IPS-18c (cell line): ENCODE measurements around the gene KRT222.
A peak's percentile ranks its signal among the peaks of the same experiment; 100 is the strongest.

Experiments used
- H3K4me3 ChIP-seq: 2 replicates; pipeline ENCODE4 v1.7.0; 2013; ENCODE audit warnings: low read depth, mild to moderate bottlenecking, low read length, moderate library complexity; ENCODE audit not compliant: insufficient read depth
- H3K9me3 ChIP-seq: one replicate; pipeline ENCODE4 v1.6.1; 2013; ENCODE audit warnings: mild to moderate bottlenecking, low read length, moderate library complexity; ENCODE audit not compliant: control insufficient read depth, insufficient read depth

KRT222 gene

DNA sequence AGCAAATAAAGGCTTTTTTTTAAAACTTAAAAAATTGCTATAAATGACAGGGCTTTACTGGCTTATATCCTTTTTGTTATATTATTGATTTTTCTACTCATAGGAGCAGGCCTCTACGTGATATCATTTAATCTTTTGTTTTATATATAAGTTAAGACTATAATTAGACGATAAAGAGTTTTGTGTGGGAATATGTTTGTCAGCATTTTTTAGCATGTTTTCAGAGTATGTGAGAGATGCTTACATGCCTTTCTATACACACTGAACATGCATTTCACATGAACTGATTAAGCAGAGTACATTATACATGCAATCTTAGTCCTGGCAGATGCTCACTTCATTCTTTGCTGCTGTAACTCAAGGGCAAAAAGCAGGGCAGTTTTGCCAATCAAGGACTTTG, 7.7 kb upstream of the KRT222 start:
- Histone ChIP-seq H3K9me3 (peaks cover 2% of the 10 kb centered on the region), H3K4me3 (no peak overlapping the region)

DNA sequence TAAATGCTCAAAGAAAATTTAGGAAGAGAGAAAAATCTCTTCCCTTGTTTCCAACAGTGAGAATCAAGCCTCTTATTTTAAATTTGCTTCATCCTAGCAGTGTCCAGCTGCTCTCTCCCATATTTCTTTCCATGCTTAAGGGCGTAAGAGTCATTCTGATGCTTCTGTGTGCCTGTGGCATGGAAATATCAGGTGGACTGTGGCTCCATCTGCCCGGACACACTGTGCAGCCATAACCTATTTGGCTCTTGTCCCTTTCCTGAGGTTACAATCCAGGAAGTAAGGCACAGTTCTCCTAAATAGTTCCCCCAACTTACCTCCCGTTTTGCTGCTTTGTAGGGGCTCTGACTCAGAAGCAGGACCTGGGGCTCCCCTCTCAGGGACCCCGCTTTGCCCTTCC, 6.3 kb upstream of the KRT222 start:
- no peak overlapping the region for H3K4me3 ChIP-seq

DNA sequence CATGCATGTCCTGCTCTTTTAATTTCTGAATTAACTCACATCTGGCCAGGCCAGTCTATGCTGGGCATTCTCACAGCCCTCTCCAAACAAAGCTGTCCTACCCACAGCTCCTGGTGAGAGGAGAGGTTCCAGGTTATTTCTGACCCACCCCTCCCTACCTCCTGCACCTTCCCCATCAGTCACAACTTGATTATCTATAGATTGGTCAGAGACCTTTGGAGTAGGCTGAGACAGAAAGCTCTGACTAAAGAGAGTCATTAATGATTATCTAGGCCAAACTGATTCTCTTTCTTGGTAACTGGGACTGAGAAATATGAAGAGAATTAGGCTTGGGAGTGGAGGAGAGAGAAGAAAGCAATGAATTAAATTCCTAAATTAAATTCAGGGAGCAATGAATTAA, 1.4 kb upstream of the KRT222 start:
- H3K4me3 ChIP-seq: no peak overlapping the region
- no peaks in the 10 kb centered on the region for H3K9me3 ChIP-seq

More for the DNA sequence above, 6.3 kb upstream of the KRT222 start:
- H3K9me3 ChIP-seq: peaks cover 2% of the 10 kb centered on the region

DNA sequence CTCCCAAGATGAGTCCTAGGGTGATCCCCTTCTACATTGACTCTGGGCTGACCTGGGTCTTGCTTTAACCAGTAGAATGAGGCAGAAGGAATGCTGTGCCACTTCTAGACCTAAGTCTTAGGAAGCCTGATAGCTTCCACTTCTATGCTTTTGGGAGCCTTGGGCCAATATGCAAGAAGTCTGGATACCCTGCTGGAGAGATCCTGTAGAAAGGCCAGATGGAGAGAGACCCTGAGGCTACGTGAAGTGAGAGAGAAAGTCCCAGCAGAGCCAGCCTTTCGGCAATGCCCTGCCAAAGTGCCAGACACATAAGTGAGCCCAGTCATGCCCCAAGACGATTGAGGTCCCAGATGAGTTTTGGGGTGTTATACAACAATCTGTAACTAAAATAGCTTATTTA, 1.7 kb downstream of the KRT222 start:
- Histone ChIP-seq H3K4me3 (no peak overlapping the region), H3K9me3 (no peaks in the 10 kb centered on the region)

DNA sequence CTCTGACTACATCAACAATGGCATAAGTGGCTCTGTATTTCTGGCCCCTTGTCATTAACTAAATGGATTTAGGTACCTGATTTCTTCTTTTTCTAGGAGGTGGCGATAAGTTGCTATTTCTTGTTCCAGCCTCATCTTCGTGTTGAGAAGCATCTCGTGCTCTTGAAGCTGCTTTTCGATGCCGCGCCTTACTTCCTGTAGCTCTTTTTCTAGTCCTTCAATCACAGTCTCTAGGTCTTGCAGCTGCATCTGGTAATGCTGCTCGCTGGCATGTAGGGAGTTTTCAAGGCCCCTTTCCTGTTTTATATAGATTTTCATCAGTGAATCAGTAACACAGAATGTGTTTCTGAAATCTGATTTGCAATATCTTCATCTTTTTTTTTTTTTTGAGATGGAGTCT, 5.1 kb downstream of the KRT222 start:
- H3K4me3 ChIP-seq: no peak overlapping the region
- H3K9me3 ChIP-seq: no peaks in the 10 kb centered on the region

DNA sequence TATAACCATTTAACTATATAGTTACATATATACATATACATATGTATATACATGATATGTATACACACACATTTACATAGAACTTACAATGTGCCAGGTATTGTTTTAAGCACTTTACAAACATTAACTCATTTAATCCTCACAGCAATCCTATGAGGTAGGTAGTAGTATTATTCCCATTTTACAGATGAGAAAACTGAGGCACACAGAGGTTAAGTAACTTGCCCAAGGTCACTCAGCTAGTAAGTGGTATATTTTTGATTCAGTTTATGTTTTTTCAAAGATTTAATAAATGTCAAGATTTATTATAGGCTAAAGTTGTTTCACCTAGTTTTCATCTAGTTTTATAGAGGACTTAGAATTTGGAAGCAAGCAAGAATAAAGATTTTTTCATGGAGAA, 6.6 kb downstream of the KRT222 start:
- Histone ChIP-seq H3K9me3 (no peaks in the 10 kb centered on the region), H3K4me3 (no peak overlapping the region)

DNA sequence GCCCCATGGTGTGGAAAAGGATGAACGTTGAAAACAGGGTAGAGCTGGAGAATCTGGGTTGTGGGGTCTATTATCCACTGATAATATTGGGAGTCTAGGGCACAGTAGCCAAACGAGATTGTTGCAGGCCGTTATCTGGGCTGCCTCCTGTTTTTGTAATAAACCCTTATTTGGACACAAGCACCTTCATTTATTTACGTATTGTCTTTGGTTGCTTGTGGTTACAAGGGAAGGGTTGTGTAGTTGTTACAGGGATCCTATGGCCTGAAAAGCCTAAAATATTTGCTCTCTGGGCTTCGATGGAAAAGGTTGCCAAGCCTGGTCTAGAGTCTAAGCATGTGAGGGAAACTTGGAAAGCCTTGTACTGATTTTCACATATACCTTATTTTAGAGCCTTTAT, 13.0 kb downstream of the KRT222 start:
- Histone ChIP-seq H3K4me3 (no peak overlapping the region), H3K9me3 (no peaks in the 10 kb centered on the region)

DNA sequence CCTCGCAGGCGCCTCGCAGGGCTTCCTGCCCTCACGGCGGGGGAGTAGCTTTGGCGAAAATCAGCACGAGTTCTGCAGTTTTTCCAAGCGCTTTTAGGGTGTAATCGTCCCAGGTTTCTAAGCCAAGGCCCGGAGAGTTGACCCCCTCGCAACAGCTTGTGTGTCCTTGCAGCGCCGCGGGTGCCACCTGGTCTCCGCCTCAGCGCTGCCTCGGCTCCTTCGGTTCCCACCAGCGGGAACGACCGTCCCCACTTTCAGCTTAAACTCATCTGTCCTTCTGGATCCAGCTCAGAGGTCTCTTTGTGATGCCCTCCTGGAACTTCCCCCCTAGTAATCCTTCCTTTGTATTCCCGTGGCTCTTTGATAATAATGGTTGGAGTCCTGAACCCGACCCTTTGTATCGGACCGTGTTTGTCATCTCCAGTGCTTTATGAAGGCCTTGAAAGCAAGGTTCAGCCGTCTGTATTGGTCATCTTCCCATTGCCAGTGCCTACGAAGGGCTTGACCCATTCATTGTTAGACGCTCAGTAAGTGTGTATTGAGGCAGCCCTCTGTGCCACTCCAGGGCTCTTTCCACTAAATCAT, 16.5 kb downstream of the KRT222 start:
- Histone ChIP-seq H3K4me3 (peak overlapping the region; percentile 77), H3K9me3 (no peaks in the 10 kb centered on the region)

DNA sequence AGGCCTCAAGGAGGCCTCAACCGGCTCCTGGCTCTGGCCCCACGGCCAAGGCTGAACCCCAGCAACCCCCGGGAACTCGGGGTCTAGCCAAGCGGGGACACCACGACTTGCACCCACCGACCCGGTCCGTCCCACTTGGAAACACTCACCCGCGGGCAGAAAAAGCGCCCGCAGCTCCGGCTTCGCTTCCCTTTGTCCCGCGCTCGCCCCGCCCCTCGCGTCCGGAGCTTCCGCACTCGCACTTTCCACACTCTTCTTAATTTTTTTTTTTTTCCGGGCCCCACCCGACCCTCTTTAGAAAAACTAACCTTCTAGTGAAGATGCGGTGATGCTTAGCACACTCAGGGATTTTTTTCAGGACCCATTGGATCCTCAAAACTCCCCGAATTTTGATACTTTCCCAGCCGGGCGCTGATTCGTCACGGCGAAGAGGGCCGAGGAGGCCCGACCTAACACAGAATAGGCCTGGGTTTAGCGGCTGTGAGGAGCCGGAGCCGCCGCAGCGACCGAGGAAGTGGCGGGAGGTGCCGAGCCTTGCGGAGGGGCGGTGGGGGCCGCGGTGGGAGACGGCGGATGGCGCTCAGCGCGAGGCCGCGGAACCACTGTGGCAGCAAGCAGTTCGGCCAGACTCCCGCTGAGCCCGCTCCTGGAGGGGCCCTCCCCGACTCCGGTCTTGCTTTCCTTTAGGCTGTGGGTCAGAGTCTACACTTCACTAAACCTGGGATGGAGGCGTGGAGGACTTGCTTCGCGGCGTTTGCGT, 17.2 kb downstream of the KRT222 start, which contains the start of gene SMARCE1:
SMARCE1 (minus strand) TSS at position 195 of the 760 bp plus-strand sequence. CDS start 2,016 bp downstream, outside the sequence.
- Histone ChIP-seq H3K4me3 (peak within 1 kb of the TSS; percentile 77), H3K9me3 (no peaks in the 10 kb centered on the region)

DNA sequence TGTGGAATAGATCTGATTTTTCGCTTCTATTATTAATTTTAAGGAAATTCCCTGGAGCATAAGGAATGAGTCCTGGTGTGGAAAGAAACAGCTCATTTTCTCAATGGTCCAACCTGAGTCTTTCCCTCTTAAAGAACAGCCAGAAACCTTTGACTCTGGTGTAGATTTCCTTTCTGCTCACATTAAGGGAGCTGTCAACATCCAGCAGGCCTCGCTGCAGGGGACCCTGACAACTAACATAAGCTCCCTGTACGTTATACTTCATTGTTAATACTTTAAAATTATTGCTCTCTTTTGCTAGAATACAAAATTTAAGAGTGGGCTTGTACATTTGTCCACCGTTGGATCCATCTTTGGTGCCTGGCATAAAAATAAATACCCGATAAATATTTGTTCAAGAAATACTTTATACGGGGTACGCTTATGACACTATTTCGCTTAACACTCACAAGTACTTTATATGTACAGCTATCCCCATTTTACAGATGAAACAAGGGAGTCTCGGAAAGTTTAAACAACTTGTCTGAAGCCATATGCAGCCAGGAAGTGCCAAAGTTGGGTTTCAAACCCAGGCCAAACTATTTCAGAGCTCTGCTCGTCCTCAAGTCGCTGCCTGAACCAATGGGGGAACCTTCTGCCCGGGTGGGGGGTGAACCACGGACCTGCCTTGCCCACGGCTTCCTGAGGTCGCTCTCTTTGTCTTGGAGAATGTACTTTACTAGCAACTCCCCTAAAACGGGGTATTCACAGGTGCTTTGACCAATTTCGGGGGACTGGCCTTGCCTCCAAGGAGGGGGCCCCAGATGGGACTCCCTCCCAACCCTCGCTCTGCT, 18.0 kb downstream of the KRT222 start:
- Histone ChIP-seq H3K4me3 (peak overlapping the region; percentile 77), H3K9me3 (no peaks in the 10 kb centered on the region)

DNA sequence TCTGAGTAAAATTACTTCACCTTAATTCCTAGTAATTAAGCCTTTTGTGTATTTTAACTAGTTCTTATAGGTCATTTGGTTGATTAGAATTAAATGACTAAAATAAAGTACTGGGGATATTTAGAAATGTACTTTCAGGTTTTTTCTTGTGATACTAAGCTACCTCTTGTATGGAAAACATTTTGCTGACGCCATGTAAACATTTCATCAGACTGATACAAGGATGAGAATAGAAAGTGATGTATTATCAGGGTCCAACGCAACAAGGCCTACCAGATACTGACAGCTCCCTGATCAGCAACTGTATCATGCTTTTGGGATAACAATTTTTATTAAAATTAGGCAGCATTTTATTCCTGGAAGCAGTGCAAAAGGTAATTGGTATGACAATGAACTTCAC, 19.0 kb downstream of the KRT222 start:
- no peaks in the 10 kb centered on the region for H3K9me3 ChIP-seq
- no peak overlapping the region for H3K4me3 ChIP-seq

DNA sequence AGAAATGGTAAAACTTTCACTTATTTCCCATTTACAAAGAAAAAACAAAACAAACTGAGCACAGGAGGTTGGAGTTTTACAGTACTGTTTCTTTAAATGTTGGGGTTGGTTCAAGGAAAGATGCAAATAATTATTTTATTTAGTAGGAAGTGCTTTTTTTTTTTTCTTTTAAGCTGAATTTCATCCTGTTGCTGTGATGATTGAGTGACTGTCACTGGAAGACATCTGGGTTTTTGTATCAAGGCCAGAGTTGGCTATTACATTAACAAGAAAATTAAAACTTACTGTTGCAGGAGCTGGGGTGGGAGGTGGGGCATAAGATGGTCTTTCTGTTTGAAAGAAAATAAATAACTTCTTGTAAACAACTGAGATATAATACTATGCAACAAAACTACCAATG, 19.7 kb downstream of the KRT222 start:
- Histone ChIP-seq H3K9me3 (no peaks in the 10 kb centered on the region), H3K4me3 (no peak overlapping the region)

DNA sequence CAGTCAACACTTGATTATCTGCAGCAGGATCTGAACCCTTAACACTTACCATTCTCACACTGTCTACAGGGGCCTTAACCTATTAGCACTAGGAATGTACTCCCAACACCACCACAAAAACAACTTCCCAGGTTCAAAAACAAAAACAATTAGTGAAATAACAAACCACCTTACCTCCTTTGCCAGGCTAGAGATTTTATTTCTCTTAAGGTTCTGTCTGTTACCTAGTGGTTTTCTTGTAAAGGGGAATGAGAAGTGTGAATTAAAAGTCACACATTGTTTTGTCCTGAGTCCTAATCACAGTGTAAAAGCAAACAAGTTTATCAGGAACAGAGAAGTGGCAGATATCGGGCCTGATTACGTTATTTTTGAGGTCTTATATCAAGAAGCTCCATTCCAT, 27.0 kb downstream of the KRT222 start:
- H3K9me3 ChIP-seq: no peaks in the 10 kb centered on the region
- no peak overlapping the region for H3K4me3 ChIP-seq

DNA sequence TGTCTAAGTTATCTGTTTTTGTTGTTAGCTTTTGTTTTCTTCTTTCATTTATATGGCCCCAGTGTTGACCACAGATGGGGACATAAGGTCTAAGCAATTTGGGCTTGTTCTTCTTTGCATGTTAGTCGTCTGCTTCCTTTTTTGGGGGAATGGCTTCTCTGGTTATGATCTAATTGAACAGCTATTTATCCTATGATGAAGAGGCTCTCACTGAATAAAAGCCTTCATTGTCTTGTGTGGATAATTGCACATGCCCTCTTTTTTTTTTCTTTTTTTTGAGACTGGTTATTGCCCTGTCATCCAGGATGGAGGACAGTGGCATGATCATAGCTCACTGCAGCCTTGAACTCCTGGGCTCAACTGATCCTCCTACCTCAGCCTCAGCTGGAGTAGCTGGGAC, 31.1 kb downstream of the KRT222 start:
- H3K9me3 ChIP-seq: no peaks in the 10 kb centered on the region

DNA sequence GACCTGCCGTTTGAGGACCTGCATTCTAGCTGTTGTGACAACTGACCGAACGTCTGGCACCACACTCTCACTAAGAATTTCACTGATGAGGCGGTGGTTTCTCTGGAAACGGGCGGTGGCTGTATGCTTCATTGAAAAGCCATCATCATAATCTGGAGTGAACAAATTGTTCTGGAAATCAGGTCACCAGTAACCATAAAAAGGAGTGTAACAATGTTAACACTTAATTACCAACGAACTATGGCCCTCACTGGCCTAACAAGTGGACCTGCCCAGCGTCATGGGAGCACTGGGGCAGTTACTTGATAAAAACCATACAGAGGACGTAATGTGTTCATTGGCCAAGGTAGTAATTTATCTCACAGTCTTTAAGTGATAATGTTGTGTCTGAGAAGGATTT, 32.8 kb downstream of the KRT222 start:
- H3K9me3 ChIP-seq: no peaks in the 10 kb centered on the region

More for the DNA sequence above, 31.1 kb downstream of the KRT222 start:
- H3K4me3 ChIP-seq: no peak overlapping the region

DNA sequence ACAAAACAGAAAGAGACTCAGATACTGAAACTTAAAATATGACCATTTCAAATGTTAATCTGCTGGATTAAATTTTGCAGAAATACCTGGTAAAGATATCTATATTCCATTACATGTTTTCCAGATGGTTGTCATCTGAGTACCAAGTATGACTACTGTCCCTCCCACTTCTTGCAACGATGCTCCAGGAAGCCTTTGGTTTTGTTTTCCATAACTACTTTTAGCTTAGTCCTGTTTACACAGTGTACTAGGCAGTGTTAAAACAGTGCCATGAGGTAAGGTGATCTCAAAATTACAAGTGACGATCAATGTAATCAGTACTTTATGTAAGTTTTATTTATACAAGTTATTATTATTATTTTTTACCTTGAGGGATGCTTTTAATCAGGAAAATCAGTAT, 35.1 kb downstream of the KRT222 start:
- H3K9me3 ChIP-seq: no peaks in the 10 kb centered on the region

More for the DNA sequence above, 32.8 kb downstream of the KRT222 start:
- no peak overlapping the region for H3K4me3 ChIP-seq

DNA sequence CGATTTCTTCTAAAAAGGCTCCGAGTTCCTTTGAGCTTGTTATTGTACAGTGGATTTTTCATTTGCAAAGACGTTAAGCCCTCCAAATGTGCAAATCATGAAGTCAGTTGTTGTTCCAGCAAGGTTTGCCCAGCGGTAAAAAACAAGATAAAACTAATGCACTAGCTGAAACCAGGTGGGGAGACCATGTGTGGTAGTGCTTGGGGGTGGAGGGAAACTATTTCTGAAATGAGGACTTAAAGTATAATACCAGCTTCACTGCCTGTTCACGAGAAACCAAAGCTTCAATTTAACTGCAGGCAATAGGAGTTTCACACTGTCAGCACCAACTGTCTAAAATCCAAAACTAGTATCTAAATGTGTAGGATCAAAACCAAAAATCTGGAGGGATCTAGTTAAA, 39.7 kb downstream of the KRT222 start:
- Histone ChIP-seq H3K4me3 (no peak overlapping the region), H3K9me3 (no peaks in the 10 kb centered on the region)

More for the DNA sequence above, 35.1 kb downstream of the KRT222 start:
- no peak overlapping the region for H3K4me3 ChIP-seq
